Effector memory CD8-positive, alpha-beta T cell (primary cell): Measurements from ENCODE around the gene CDA.

ENCODE experiments used
- ATAC-seq: fragments of 150-1000 bp; cut with Tn5 transposase; replicated peaks from 2 replicates; pipeline ENCODE4 v1.10.0; 2021; ENCODE audit warnings: mild to moderate bottlenecking, moderate library complexity
- DNase-seq, 3 experiments: peaks; one replicate each; pipeline ENCODE4 v3.0.0; 2021
- H3K27ac Mint-ChIP-seq, 2 donors: one replicate each; pipeline ENCODE4 v1.8.0; 2022; ENCODE audit warnings: mild to moderate bottlenecking in 2 of 2, mixed read lengths in 2 of 2, moderate library complexity in 2 of 2
- H3K27me3 Mint-ChIP-seq, 2 donors: one replicate each; pipeline ENCODE4 v1.8.0; 2022; ENCODE audit warnings: mixed read lengths in 2 of 2
- H3K36me3 Mint-ChIP-seq: one replicate; pipeline ENCODE4 v1.8.0; 2022; ENCODE audit warnings: mild to moderate bottlenecking, moderate library complexity, mixed read lengths; ENCODE audit not compliant: insufficient read depth
- H3K4me1 Mint-ChIP-seq, 2 donors: one replicate each; pipeline ENCODE4 v1.8.0; 2022; ENCODE audit warnings: low read depth in 2 of 2, mixed read lengths in 2 of 2
- H3K4me3 Mint-ChIP-seq, 2 donors: one replicate each; pipeline ENCODE4 v1.8.0; 2022; ENCODE audit warnings: mild to moderate bottlenecking in 2 of 2, mixed read lengths in 2 of 2, moderate library complexity in 2 of 2
- H3K9me3 Mint-ChIP-seq, 2 donors: one replicate each; pipeline ENCODE4 v1.8.0; 2022; ENCODE audit warnings: mixed read lengths in 2 of 2

CDA gene

DNA sequence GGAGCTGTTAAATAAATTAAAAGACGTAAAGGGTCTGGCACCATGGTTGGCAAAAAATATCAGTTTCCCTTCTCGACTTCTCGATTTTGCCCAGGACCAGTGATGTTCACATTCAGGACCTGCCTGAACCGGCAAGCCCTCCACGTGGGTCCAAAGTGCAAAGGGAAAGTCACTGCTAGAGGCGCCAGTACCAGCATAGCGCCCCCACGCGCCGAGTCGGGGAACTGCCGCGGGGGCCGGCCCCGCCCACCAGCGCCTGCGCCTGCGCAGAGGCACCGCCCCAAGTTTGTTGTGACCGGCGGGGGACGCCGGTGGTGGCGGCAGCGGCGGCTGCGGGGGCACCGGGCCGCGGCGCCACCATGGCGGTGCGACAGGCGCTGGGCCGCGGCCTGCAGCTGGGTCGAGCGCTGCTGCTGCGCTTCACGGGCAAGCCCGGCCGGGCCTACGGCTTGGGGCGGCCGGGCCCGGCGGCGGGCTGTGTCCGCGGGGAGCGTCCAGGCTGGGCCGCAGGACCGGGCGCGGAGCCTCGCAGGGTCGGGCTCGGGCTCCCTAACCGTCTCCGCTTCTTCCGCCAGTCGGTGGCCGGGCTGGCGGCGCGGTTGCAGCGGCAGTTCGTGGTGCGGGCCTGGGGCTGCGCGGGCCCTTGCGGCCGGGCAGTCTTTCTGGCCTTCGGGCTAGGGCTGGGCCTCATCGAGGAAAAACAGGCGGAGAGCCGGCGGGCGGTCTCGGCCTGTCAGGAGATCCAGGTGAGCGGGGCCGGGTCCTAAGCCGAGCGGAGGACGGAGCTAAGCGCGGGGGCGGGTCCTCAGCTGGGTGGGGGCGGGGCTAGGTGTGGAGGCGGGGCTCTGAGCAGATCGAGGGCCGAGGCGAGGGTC, 44.5 kb downstream of the CDA start, which contains the start of gene PINK1:
TSS of gene PINK1 (plus strand) at position 269 of the 875 bp plus-strand sequence. CDS start at position 360, 91 bp downstream.
- peak; percentile 86 to 99 (median 97) for DNase-seq
- H3K4me3 Mint-ChIP-seq, result peak within 1 kb of the TSS; percentile 86
- ATAC-seq, result peak; percentile 88
- peaks cover 0 to 2% of the 10 kb centered on the region in 2 donors for H3K27me3 Mint-ChIP-seq
- no peaks in the 10 kb centered on the region for H3K9me3 Mint-ChIP-seq
- peak within 1 kb of the TSS; percentile 53 to 83 for H3K27ac Mint-ChIP-seq
- peaks cover 10 to 11% of the 10 kb centered on the region in 2 donors for H3K4me1 Mint-ChIP-seq
- peaks cover 12% of the 10 kb centered on the region for H3K36me3 Mint-ChIP-seq

DNA sequence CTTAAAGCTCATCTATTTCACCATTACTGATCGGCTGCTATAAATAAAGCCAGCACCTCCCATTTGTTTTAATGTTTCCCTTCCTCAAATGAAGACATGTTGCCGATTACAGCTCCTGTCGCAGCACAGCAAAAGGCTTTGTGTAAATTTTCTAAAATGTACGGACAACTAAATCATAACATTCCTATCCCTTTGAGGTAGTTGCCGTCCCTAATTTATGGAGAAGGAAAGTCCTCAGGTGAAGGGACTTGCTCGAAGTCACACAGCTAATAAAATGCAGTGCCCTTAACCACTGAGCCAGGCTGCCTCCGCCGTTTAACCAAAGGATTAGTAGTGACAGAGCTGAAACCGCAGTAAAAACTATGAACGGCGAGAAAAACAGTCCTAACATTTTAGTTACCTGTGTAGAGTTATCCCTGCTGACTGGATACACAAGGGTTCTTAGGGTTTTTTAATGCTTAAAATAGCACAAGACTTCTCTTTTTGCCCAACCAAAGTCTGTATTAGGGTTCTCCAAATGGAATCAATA, 45.2 kb downstream of the CDA start:
- Mint-ChIP-seq H3K27ac (peak overlapping the region; percentile 44 to 83), H3K4me1 (peaks cover 10 to 11% of the 10 kb centered on the region in 2 donors), H3K4me3 (peak overlapping the region; percentile 86), H3K27me3 (no peaks in the 10 kb centered on the region), H3K9me3 (no peaks in the 10 kb centered on the region), H3K36me3 (peaks cover 17% of the 10 kb centered on the region)
- peak in 1 of 3 experiments; percentile 16 for DNase-seq
- ATAC-seq, result peak; percentile 18

DNA sequence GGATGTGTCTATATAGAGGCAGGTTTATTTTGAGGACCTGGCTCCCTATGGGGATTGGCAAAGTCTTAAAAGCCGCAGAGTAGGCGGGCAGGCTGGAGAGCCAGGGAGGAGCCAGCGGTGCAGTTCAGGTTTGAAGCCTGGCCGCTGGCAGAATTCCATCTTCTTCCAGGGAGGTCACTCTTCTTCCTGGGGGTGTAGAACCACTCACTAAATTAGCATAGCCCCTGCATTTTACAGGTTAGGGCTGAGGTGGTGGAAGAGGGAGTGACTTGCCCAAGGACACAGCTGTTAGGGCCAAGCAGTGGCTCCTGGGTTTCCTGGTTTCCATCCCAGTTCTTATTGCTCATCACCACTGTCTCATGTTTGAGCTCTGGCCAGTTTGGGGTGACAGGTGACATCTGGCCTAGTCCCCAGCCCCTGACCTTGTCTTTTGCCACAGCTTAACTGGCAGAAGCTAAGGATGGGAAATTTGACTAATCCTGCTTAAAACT, 45.7 kb downstream of the CDA start:
- Mint-ChIP-seq H3K4me1 (peaks cover 10 to 11% of the 10 kb centered on the region in 2 donors), H3K9me3 (no peaks in the 10 kb centered on the region), H3K36me3 (peaks cover 17% of the 10 kb centered on the region), H3K27me3 (no peaks in the 10 kb centered on the region), H3K4me3 (peak overlapping the region; percentile 86), H3K27ac (peak overlapping the region; percentile 44 to 83)
- DNase-seq (no peak), ATAC-seq (peak; percentile 31)

DNA sequence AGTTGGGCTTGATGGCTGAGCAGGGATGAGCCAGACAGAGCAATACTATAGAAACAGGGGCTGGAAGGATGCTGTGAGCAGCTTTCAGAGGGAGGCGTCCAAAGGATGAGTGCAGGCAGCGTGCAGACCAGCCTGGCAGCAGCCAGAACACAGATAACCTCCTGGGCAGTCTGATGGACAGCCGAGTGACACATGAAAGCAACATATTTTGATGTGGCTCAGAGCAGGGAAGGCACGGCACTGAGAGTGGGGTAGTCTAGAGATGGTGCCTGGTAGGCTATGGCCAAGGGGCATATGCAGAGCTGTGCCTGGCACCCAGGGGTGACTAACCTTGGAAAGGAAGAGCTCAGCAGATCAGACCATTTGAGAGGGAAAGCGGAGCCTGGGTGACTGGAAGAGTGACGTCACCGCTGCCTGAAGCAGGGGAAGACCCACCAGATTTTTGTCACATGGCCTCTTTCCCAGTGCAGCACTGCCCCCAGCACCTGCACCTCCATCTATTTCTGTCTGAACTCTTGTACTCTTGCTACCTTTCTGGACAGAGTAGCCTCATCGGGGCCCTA, 48.0 kb downstream of the CDA start:
- no peak overlapping the region for H3K4me3 Mint-ChIP-seq
- H3K9me3 Mint-ChIP-seq, result no peaks in the 10 kb centered on the region
- H3K27ac Mint-ChIP-seq, result peak overlapping the region; percentile 27 to 68
- ATAC-seq (no peak), DNase-seq (no peak)
- peaks cover 12 to 17% of the 10 kb centered on the region in 2 donors for H3K4me1 Mint-ChIP-seq
- H3K27me3 Mint-ChIP-seq, result no peaks in the 10 kb centered on the region
- peaks cover 20% of the 10 kb centered on the region for H3K36me3 Mint-ChIP-seq

DNA sequence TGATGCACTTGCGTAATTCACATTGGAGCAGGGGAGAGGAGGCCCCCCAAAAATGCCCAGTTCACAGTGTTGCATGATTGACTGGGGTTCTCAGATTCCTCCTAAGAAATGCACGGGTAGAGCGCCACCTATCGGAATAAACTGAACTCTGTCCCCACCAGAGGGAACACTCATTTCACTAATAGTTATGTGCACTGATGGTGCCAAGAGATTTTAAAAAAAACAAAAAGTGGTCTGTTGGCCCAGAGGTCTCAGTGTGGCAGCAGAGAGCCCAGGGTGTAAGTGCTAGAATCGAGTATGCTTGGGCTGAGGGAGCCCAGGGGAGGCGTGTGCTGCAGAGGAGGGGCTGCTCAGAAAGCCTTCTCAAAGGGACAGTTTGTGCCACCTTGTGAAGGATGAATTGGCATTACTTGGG, 51.3 kb downstream of the CDA start:
- Mint-ChIP-seq H3K4me1 (peaks cover 6 to 11% of the 10 kb centered on the region in 2 donors), H3K27me3 (no peaks in the 10 kb centered on the region), H3K9me3 (no peaks in the 10 kb centered on the region), H3K4me3 (no peak overlapping the region), H3K27ac (no peak overlapping the region), H3K36me3 (peaks cover 29% of the 10 kb centered on the region)
- ATAC-seq (peak; percentile 75), DNase-seq (peak; percentile 58 to 60 (median 59))

DNA sequence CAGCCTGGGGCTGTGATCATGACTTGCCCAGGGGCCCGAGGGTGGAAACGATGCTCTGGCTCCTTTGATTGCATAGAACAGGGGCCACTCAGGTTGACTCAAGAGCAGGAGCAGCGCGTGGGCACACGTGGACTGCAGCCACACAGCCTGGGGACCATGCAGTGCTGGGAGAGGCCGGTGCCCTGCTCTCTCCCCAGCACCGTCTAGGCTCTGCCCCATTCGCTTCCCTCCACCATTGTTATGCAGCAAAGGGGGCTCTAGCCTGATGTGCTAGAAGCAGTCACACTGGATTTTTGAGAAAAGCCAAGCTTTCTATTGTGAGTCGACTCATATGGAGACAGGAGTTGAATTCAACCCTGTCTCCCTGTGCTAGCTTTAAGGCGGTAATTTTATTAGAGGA, 53.1 kb downstream of the CDA start:
- ATAC-seq, result no peak
- DNase-seq, result no peak
- Mint-ChIP-seq H3K9me3 (no peaks in the 10 kb centered on the region), H3K27me3 (no peaks in the 10 kb centered on the region), H3K4me3 (no peak overlapping the region), H3K36me3 (peaks cover 24% of the 10 kb centered on the region), H3K4me1 (peaks cover 2 to 6% of the 10 kb centered on the region in 2 donors), H3K27ac (no peak overlapping the region)

DNA sequence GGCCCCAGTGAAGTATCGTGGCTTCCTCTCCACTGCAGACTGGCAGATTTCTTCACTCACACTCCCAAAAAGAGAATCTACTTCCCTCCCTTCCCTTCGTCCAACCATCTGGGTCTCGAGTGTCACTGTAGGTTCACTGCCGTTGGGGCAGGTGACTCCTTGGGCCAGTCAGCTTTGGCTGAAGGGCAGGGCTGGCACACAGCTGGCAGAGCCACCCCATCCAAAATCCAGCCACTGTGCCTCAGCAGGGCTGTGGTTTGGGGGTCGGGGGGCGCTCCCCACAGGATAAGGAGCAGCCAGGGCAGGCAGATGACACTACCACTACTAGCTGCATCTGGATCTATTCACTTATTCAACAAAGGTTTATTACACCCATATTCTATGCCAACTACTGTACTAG, 54.2 kb downstream of the CDA start:
- H3K4me1 Mint-ChIP-seq, result peaks cover 2 to 6% of the 10 kb centered on the region in 2 donors
- H3K4me3 Mint-ChIP-seq, result no peak overlapping the region
- ATAC-seq, result no peak
- H3K9me3 Mint-ChIP-seq, result no peaks in the 10 kb centered on the region
- H3K36me3 Mint-ChIP-seq, result peaks cover 21% of the 10 kb centered on the region
- DNase-seq, result no peak
- H3K27me3 Mint-ChIP-seq, result no peaks in the 10 kb centered on the region
- peak overlapping the region in 1 of 2 donors; percentile 77 for H3K27ac Mint-ChIP-seq

DNA sequence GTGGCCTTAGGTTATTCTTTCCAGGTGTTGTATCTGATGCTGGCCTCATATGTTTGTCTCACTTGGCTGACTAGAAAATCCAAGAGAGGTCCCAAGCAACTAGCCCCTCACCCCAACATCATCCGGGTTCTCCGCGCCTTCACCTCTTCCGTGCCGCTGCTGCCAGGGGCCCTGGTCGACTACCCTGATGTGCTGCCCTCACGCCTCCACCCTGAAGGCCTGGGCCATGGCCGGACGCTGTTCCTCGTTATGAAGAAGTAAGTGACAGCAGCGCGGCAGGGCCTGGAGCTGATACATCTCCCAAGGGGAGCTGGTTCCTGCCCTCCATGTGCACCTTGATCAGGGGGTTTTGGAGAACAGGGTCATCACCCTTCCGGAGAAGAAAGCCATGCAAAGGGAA, 55.5 kb downstream of the CDA start:
- ATAC-seq, result no peak
- Mint-ChIP-seq H3K27ac (no peak overlapping the region), H3K36me3 (peaks cover 22% of the 10 kb centered on the region), H3K27me3 (no peaks in the 10 kb centered on the region), H3K4me3 (no peak overlapping the region), H3K9me3 (no peaks in the 10 kb centered on the region), H3K4me1 (peaks cover 2 to 6% of the 10 kb centered on the region in 2 donors)
- DNase-seq, result no peak

DNA sequence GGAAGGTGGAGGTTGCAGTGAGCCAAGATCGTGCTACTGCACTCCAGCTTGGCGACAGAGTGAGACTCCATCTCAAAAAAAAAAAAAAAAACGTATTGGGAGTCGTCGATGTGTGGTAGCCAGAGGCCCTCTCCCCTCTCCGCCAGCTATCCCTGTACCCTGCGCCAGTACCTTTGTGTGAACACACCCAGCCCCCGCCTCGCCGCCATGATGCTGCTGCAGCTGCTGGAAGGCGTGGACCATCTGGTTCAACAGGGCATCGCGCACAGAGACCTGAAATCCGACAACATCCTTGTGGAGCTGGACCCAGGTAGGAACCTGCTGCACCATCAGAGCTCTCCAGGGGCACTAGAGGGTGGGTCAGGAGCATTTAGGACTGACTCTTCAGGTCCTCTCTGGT, 56.5 kb downstream of the CDA start:
- no peaks in the 10 kb centered on the region for H3K9me3 Mint-ChIP-seq
- peak overlapping the region in 1 of 2 donors; percentile 20 for H3K27ac Mint-ChIP-seq
- H3K4me1 Mint-ChIP-seq, result peaks cover under 1 to 1% of the 10 kb centered on the region in 2 donors
- H3K36me3 Mint-ChIP-seq, result peaks cover 28% of the 10 kb centered on the region
- ATAC-seq, result no peak
- H3K4me3 Mint-ChIP-seq, result no peak overlapping the region
- H3K27me3 Mint-ChIP-seq, result no peaks in the 10 kb centered on the region
- DNase-seq, result no peak

DNA sequence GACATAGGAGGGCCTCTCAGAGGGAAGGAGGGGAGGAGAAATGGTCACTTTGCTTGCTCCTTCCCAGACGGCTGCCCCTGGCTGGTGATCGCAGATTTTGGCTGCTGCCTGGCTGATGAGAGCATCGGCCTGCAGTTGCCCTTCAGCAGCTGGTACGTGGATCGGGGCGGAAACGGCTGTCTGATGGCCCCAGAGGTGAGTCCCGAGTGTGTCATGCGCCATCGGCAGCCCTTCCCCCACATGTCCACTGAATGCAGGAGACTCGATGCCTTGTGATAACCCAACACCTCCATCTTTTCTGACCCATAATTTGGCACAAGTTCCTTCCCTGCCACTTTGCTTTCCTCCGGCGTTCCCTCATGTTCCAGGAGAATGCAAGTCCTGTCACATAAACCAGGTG, 59.5 kb downstream of the CDA start:
- Mint-ChIP-seq H3K4me3 (no peak overlapping the region), H3K27ac (no peak overlapping the region), H3K27me3 (no peaks in the 10 kb centered on the region)

DNA sequence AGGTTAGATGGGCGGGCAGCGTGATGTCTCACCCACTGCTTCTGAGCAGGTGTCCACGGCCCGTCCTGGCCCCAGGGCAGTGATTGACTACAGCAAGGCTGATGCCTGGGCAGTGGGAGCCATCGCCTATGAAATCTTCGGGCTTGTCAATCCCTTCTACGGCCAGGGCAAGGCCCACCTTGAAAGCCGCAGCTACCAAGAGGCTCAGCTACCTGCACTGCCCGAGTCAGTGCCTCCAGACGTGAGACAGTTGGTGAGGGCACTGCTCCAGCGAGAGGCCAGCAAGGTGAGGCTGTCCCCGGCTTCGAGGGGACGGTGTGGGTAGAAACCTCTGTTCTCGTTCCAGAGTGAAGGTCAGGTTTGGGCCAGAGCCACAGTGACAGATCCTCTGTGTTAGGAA, 60.0 kb downstream of the CDA start:
- Mint-ChIP-seq H3K27me3 (no peaks in the 10 kb centered on the region), H3K4me3 (no peak overlapping the region), H3K9me3 (no peaks in the 10 kb centered on the region), H3K27ac (no peak overlapping the region), H3K4me1 (peaks cover 0 to 1% of the 10 kb centered on the region in 2 donors), H3K36me3 (peaks cover 51% of the 10 kb centered on the region)
- no peak for ATAC-seq
- DNase-seq, result no peak

More for the DNA sequence above, 59.5 kb downstream of the CDA start:
- no peak for ATAC-seq
- peaks cover 0 to 1% of the 10 kb centered on the region in 2 donors for H3K4me1 Mint-ChIP-seq
- DNase-seq, result no peak
- H3K36me3 Mint-ChIP-seq, result peaks cover 46% of the 10 kb centered on the region
- no peaks in the 10 kb centered on the region for H3K9me3 Mint-ChIP-seq

DNA sequence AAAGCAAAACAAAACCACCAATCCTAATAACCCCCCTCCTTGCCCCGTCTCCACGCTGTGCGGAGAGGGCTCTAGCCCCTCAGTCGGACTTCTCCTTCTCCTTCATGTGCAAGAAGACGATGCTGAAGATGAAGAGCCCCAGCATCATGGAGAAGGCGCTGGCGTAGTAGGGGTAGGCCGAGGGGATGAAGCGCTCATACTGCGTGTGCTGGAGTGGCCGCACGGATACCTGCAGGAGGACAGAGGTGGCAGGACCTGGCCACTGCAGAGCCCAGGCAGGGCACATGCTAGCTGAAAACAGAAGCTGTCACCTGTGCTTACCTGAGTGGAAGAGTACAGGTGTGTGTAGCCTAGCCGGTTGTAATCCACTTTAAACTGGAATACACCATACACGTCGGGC, 63.4 kb downstream of the CDA start:
- no peaks in the 10 kb centered on the region for H3K27me3 Mint-ChIP-seq
- H3K4me1 Mint-ChIP-seq, result peaks cover 9 to 10% of the 10 kb centered on the region in 2 donors
- H3K4me3 Mint-ChIP-seq, result no peak overlapping the region
- H3K36me3 Mint-ChIP-seq, result peaks cover 68% of the 10 kb centered on the region
- DNase-seq (no peak), ATAC-seq (no peak)
- no peak overlapping the region for H3K27ac Mint-ChIP-seq
- no peaks in the 10 kb centered on the region for H3K9me3 Mint-ChIP-seq

DNA sequence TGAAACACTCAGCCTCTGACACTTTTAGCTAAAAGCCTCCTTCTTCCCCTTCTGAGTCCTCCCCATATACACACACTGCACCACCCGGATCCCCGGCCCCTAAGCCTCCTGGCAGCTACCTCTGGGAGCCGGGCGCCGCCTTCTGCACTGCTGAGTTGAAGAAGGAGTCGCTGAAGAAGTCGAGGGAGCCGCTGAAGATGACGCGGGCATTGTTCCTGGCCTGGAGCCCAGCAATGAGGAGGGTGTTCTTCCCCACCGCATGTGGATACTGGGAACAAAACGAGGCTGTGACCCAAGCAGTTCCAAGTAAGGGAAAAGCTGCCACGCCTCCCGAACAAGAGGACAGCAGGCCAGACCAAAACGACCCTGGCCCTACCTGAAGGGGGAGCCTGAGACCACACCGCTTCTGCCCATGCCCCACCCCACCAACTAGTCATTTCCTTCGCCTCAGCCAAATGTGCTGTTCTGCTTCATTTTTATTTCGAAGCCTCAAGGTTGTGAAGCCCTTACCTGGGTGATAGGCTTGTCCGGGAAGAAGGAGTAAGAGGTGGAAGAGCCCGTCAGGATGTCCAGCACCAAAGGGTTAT, 65.3 kb downstream of the CDA start:
- ATAC-seq (no peak), DNase-seq (no peak)
- Mint-ChIP-seq H3K27ac (no peak overlapping the region), H3K27me3 (no peaks in the 10 kb centered on the region), H3K4me3 (no peak overlapping the region), H3K9me3 (no peaks in the 10 kb centered on the region), H3K4me1 (peaks cover 11 to 20% of the 10 kb centered on the region in 2 donors), H3K36me3 (peaks cover 74% of the 10 kb centered on the region)
